Smooth muscle cell (in vitro differentiated cells): Measurements from ENCODE around the gene AANAT. TPM values are rescaled to one million over a fixed set of nuclear protein-coding genes. Genes with fewer than 3 reads are reported as not detected.

Experiments
- DNase-seq: peaks from one replicate; lab custom pipeline; 2025; ENCODE audit not compliant: unreplicated experiment; lab: John Stamatoyannopoulos, UW
- H2AFZ ChIP-seq: fragments of 200-600 bp; sonication (generic); 2 replicates; pipeline ENCODE4 v1.6.0; 2016; ENCODE audit warnings: antibody characterized with exemption, low read depth, mild to moderate bottlenecking
- H3F3A ChIP-seq: fragments of 200-600 bp; sonication (generic); 2 replicates; pipeline ENCODE4 v1.6.0; 2017; ENCODE audit warnings: antibody characterized with exemption, low read depth
- H3K27ac ChIP-seq: fragments of 200-600 bp; sonication (generic); 2 replicates; pipeline ENCODE4 v1.5.1; 2016; ENCODE audit warnings: low read depth, mild to moderate bottlenecking
- H3K27me3 ChIP-seq: fragments of 200-600 bp; sonication (generic); 2 replicates; pipeline ENCODE4 v1.6.1; 2016; ENCODE audit warnings: low read depth, mild to moderate bottlenecking
- H3K36me3 ChIP-seq: fragments of 200-600 bp; sonication (generic); 2 replicates; pipeline ENCODE4 v1.5.1; 2016; ENCODE audit warnings: low read depth
- H3K4me1 ChIP-seq: fragments of 200-600 bp; sonication (generic); 2 replicates; pipeline ENCODE4 v1.5.1; 2016; ENCODE audit warnings: low read depth
- H3K4me2 ChIP-seq: fragments of 200-600 bp; sonication (generic); 2 replicates; pipeline ENCODE4 v1.6.0; 2016; ENCODE audit warnings: mild to moderate bottlenecking
- H3K4me3 ChIP-seq: fragments of 200-600 bp; sonication (generic); 2 replicates; pipeline ENCODE4 v1.5.1; 2016; ENCODE audit warnings: mild to moderate bottlenecking
- H3K79me2 ChIP-seq: fragments of 200-600 bp; sonication (generic); 2 replicates; pipeline ENCODE4 v1.6.0; 2016; ENCODE audit warnings: low read depth, mild to moderate bottlenecking
- H3K9ac ChIP-seq: fragments of 200-600 bp; sonication (generic); 2 replicates; pipeline ENCODE4 v1.6.0; 2016; ENCODE audit warnings: low read depth
- H3K9me3 ChIP-seq: fragments of 200-600 bp; sonication (generic); replicated peaks from 2 replicates; pipeline ENCODE4 v1.5.1; 2016; ENCODE audit warnings: low read depth
- H4K20me1 ChIP-seq: fragments of 200-600 bp; sonication (generic); 2 replicates; pipeline ENCODE4 v1.6.0; 2016; ENCODE audit warnings: low read depth
- CTCF ChIP-seq: fragments of 200-600 bp; sonication (generic); IDR thresholded peaks from 2 replicates; pipeline ENCODE4 v1.5.1; 2017; ENCODE audit warnings: borderline replicate concordance, mild to moderate bottlenecking, antibody characterized with exemption; ENCODE audit not compliant: insufficient read depth, poor library complexity, severe bottlenecking
- WGBS: methylation state at CpG from one replicate; pipeline ENCODE4 v1.1.7; 2016; ENCODE audit warnings: low lambda C conversion rate; 5-methylcytosine and 5-hydroxymethylcytosine counted together
- polyA plus RNA-seq: library from polyadenylated mRNA; unstranded; fragments of >200 nt; fragmentation: Nextera tagmentation; extraction: Ambion mirVana; gene quantifications from 2 replicates; pipeline ENCODE4 v1.2.1, GENCODE V29; 2016
- total RNA-seq: library from RNA; depleted of rRNA; stranded (reverse); fragments of >200 nt; gene quantifications from 2 replicates; pipeline ENCODE4 v1.2.3, GENCODE V29; 2014

The AANAT gene
- total and polyA plus RNA-seq, 2 experiments from 2014 or later = not detected

GRCh38 chr17:76500074-76500746, 32.8 kb downstream of the AANAT start:
- no peaks in the 10 kb centered on the region for H3K9me3 ChIP-seq
- H3K27me3 ChIP-seq = no peaks in the 10 kb centered on the region
- no peak for DNase-seq
- peaks cover 14% of the 10 kb centered on the region for H4K20me1 ChIP-seq
- no peaks in the 10 kb centered on the region for H3F3A ChIP-seq
- H3K27ac ChIP-seq = no peak overlapping the region
- no peaks in the 10 kb centered on the region for H3K36me3 ChIP-seq
- no peaks in the 10 kb centered on the region for H3K79me2 ChIP-seq
- no peak overlapping the region for H2AFZ ChIP-seq
- H3K4me2 ChIP-seq = peak overlapping the region; percentile 94
- H3K4me3 ChIP-seq = peak overlapping the region; percentile 67
- no peak for TF ChIP-seq CTCF
- H3K4me1 ChIP-seq = peaks cover 16% of the 10 kb centered on the region
- H3K9ac ChIP-seq = peak overlapping the region; percentile 33
- WGBS = 50% methylated on average over 17 of the region's 17 CpGs

- peaks cover 16% of the 10 kb centered on the region for H3K4me1 ChIP-seq
- 6% methylated on average over 10 of the region's 10 CpGs for WGBS
- no peaks in the 10 kb centered on the region for H3K79me2 ChIP-seq
- H3K36me3 ChIP-seq = no peaks in the 10 kb centered on the region
- H4K20me1 ChIP-seq = peaks cover 10% of the 10 kb centered on the region
- H3K9ac ChIP-seq = peak overlapping the region; percentile 33
- no peaks in the 10 kb centered on the region for H3K27me3 ChIP-seq
- peak overlapping the region; percentile 67 for H3K4me3 ChIP-seq
- H3K9me3 ChIP-seq = no peaks in the 10 kb centered on the region
- DNase-seq = no peak
- no peak overlapping the region for H3K27ac ChIP-seq
- peak overlapping the region; percentile 94 for H3K4me2 ChIP-seq
- no peaks in the 10 kb centered on the region for H3F3A ChIP-seq
- TF ChIP-seq CTCF = no peak
- peak overlapping the region; percentile 26 for H2AFZ ChIP-seq
These were observed 33.3 kb downstream of the AANAT start for GRCh38 chr17:76500747-76501017.

GRCh38 chr17:76501018-76501826, 33.8 kb downstream of the AANAT start, which contains the start of gene RHBDF2:
Gene RHBDF2, minus strand, starts transcription at chr17:76501423. Its CDS starts 19,899 bp downstream, at chr17:76481524.
- Histone ChIP-seq H3K9ac (peak within 1 kb of the TSS; percentile 33), H3K4me3 (peak within 1 kb of the TSS; percentile 67), H3K36me3 (no peaks in the 10 kb centered on the region), H3K27ac (no peak within 1 kb of the TSS), H3K4me2 (peak within 1 kb of the TSS; percentile 94), H3K9me3 (no peaks in the 10 kb centered on the region), H3K79me2 (no peaks in the 10 kb centered on the region), H4K20me1 (peaks cover 8% of the 10 kb centered on the region), H3K4me1 (peaks cover 16% of the 10 kb centered on the region), H3F3A (no peaks in the 10 kb centered on the region), H3K27me3 (no peaks in the 10 kb centered on the region), H2AFZ (peak within 1 kb of the TSS; percentile 26)
- 5% methylated on average over 53 of the region's 72 CpGs for WGBS
- peak; percentile 77 for DNase-seq
- no peak for TF ChIP-seq CTCF
